Measurements from ENCODE around the gene IL20RA. TPM values are rescaled to one million over a fixed set of nuclear protein-coding genes. Genes with fewer than 3 reads are reported as not detected.

IL20RA gene
- total RNA-seq, 2 donors from 2014 or later, result not detected

- no peaks in the 10 kb centered on the region for H3K9me3 Mint-ChIP-seq
- no peak overlapping the region for H3K27ac Mint-ChIP-seq
- no peak overlapping the region for H3K4me3 Mint-ChIP-seq
- ATAC-seq (replicated peaks in 1 of 2), result no peak
- H3K27me3 Mint-ChIP-seq (ENCODE audit: low read depth), result peaks cover 63% of the 10 kb centered on the region
- H3K4me1 Mint-ChIP-seq (ENCODE audit: low read depth), result no peaks in the 10 kb centered on the region
- H3K36me3 Mint-ChIP-seq (ENCODE audit: insufficient read depth in 2 of 2), result peaks cover 1 to 4% of the 10 kb centered on the region in 2 donors
- DNase-seq, result no peak
These were observed 25.5 kb upstream of the IL20RA start for GRCh38 chr6:137070303-137070702.

GRCh38 chr6:137067399-137067798 is 22.6 kb upstream of the IL20RA start:
- H3K4me1 Mint-ChIP-seq (ENCODE audit: low read depth), result no peaks in the 10 kb centered on the region
- H3K9me3 Mint-ChIP-seq, result no peaks in the 10 kb centered on the region
- peaks cover 37% of the 10 kb centered on the region for H3K27me3 Mint-ChIP-seq (ENCODE audit: low read depth)
- H3K27ac Mint-ChIP-seq, result no peak overlapping the region
- no peak overlapping the region for H3K4me3 Mint-ChIP-seq
- H3K36me3 Mint-ChIP-seq (ENCODE audit: insufficient read depth in 2 of 2), result peaks cover 1 to 4% of the 10 kb centered on the region in 2 donors
- ATAC-seq (replicated peaks in 1 of 2) (no peak), DNase-seq (no peak)

GRCh38 chr6:137058037-137058436 is 13.3 kb upstream of the IL20RA start:
- DNase-seq (no peak), ATAC-seq (replicated peaks in 1 of 2) (no peak)
- H3K4me1 Mint-ChIP-seq (ENCODE audit: low read depth), result no peaks in the 10 kb centered on the region
- no peak overlapping the region for H3K4me3 Mint-ChIP-seq
- no peak overlapping the region for H3K27ac Mint-ChIP-seq
- peaks cover 22% of the 10 kb centered on the region for H3K27me3 Mint-ChIP-seq (ENCODE audit: low read depth)
- H3K36me3 Mint-ChIP-seq (ENCODE audit: insufficient read depth in 2 of 2), result no peaks in the 10 kb centered on the region
- H3K9me3 Mint-ChIP-seq, result no peaks in the 10 kb centered on the region

GRCh38 chr6:137056121-137056880 is 11.5 kb upstream of the IL20RA start:
- Mint-ChIP-seq H3K9me3 (no peaks in the 10 kb centered on the region), H3K4me1 (ENCODE audit: low read depth) (no peaks in the 10 kb centered on the region), H3K27ac (no peak overlapping the region), H3K36me3 (ENCODE audit: insufficient read depth in 2 of 2) (no peaks in the 10 kb centered on the region), H3K4me3 (no peak overlapping the region), H3K27me3 (ENCODE audit: low read depth) (peaks cover 31% of the 10 kb centered on the region)
- ATAC-seq (replicated peaks in 1 of 2) (no peak), DNase-seq (no peak)

- ATAC-seq (replicated peaks in 1 of 2) (no peak), DNase-seq (no peak)
- Mint-ChIP-seq H3K36me3 (ENCODE audit: insufficient read depth in 2 of 2) (no peaks in the 10 kb centered on the region), H3K9me3 (no peaks in the 10 kb centered on the region), H3K27ac (no peak overlapping the region), H3K4me3 (no peak overlapping the region), H3K4me1 (ENCODE audit: low read depth) (no peaks in the 10 kb centered on the region), H3K27me3 (ENCODE audit: low read depth) (peaks cover 67% of the 10 kb centered on the region)
These were observed 7.2 kb upstream of the IL20RA start for GRCh38 chr6:137051790-137052472.

GRCh38 chr6:137049095-137049494 is 4.3 kb upstream of the IL20RA start:
- H3K4me3 Mint-ChIP-seq, result no peak overlapping the region
- no peak overlapping the region for H3K27ac Mint-ChIP-seq
- ATAC-seq (replicated peaks in 1 of 2) (no peak), DNase-seq (no peak)
- H3K36me3 Mint-ChIP-seq (ENCODE audit: insufficient read depth in 2 of 2), result no peaks in the 10 kb centered on the region
- peaks cover 74% of the 10 kb centered on the region for H3K27me3 Mint-ChIP-seq (ENCODE audit: low read depth)
- H3K9me3 Mint-ChIP-seq, result no peaks in the 10 kb centered on the region
- no peaks in the 10 kb centered on the region for H3K4me1 Mint-ChIP-seq (ENCODE audit: low read depth)

GRCh38 chr6:137046871-137047412 is 2.2 kb upstream of the IL20RA start:
- Mint-ChIP-seq H3K4me3 (no peak overlapping the region), H3K36me3 (ENCODE audit: insufficient read depth in 2 of 2) (no peaks in the 10 kb centered on the region), H3K27ac (no peak overlapping the region), H3K4me1 (ENCODE audit: low read depth) (peaks cover 6% of the 10 kb centered on the region), H3K27me3 (ENCODE audit: low read depth) (peaks cover 85% of the 10 kb centered on the region), H3K9me3 (no peaks in the 10 kb centered on the region)
- ATAC-seq (replicated peaks in 1 of 2) (no peak), DNase-seq (no peak)

GRCh38 chr6:137045222-137045789 is 541 bp upstream of the IL20RA start:
- no peaks in the 10 kb centered on the region for H3K9me3 Mint-ChIP-seq
- H3K4me1 Mint-ChIP-seq (ENCODE audit: low read depth), result peaks cover 6% of the 10 kb centered on the region
- ATAC-seq (replicated peaks in 1 of 2) (no peak), DNase-seq (no peak)
- peak overlapping the region; percentile 33 to 54 for H3K4me3 Mint-ChIP-seq
- peaks cover 89% of the 10 kb centered on the region for H3K27me3 Mint-ChIP-seq (ENCODE audit: low read depth)
- no peak overlapping the region for H3K27ac Mint-ChIP-seq
- H3K36me3 Mint-ChIP-seq (ENCODE audit: insufficient read depth in 2 of 2), result no peaks in the 10 kb centered on the region

GRCh38 chr6:137043710-137044365 is 927 bp downstream of the IL20RA start:
- no peaks in the 10 kb centered on the region for H3K36me3 Mint-ChIP-seq (ENCODE audit: insufficient read depth in 2 of 2)
- no peaks in the 10 kb centered on the region for H3K9me3 Mint-ChIP-seq
- H3K4me1 Mint-ChIP-seq (ENCODE audit: low read depth), result peaks cover 6% of the 10 kb centered on the region
- H3K27ac Mint-ChIP-seq, result no peak overlapping the region
- peak overlapping the region; percentile 78 to 90 for H3K4me3 Mint-ChIP-seq
- ATAC-seq (replicated peaks in 1 of 2) (peak; percentile 54 to 56), DNase-seq (peak in 1 of 2 donors; percentile 21)
- H3K27me3 Mint-ChIP-seq (ENCODE audit: low read depth), result peaks cover 89% of the 10 kb centered on the region

- Mint-ChIP-seq H3K36me3 (ENCODE audit: insufficient read depth in 2 of 2) (no peaks in the 10 kb centered on the region), H3K27ac (no peak overlapping the region), H3K4me3 (no peak overlapping the region), H3K9me3 (no peaks in the 10 kb centered on the region), H3K4me1 (ENCODE audit: low read depth) (peaks cover 6% of the 10 kb centered on the region), H3K27me3 (ENCODE audit: low read depth) (peaks cover 91% of the 10 kb centered on the region)
- no peak for ATAC-seq (replicated peaks in 1 of 2)
- no peak for DNase-seq
These were observed 4.4 kb downstream of the IL20RA start for GRCh38 chr6:137040393-137040792.

- H3K4me3 Mint-ChIP-seq, result no peak overlapping the region
- DNase-seq (no peak), ATAC-seq (replicated peaks in 1 of 2) (no peak)
- H3K9me3 Mint-ChIP-seq, result no peaks in the 10 kb centered on the region
- no peaks in the 10 kb centered on the region for H3K36me3 Mint-ChIP-seq (ENCODE audit: insufficient read depth in 2 of 2)
- H3K27me3 Mint-ChIP-seq (ENCODE audit: low read depth), result peaks cover 90% of the 10 kb centered on the region
- H3K4me1 Mint-ChIP-seq (ENCODE audit: low read depth), result peaks cover 12% of the 10 kb centered on the region
- H3K27ac Mint-ChIP-seq, result no peak overlapping the region
These were observed 5.8 kb downstream of the IL20RA start for GRCh38 chr6:137039010-137039409.

GRCh38 chr6:137036566-137037300 is 8.0 kb downstream of the IL20RA start:
- H3K9me3 Mint-ChIP-seq, result peaks cover 0 to 3% of the 10 kb centered on the region in 2 donors
- H3K4me1 Mint-ChIP-seq (ENCODE audit: low read depth), result peaks cover 15% of the 10 kb centered on the region
- no peak overlapping the region for H3K27ac Mint-ChIP-seq
- no peak overlapping the region for H3K4me3 Mint-ChIP-seq
- peaks cover 0 to 3% of the 10 kb centered on the region in 2 donors for H3K36me3 Mint-ChIP-seq (ENCODE audit: insufficient read depth in 2 of 2)
- DNase-seq, result no peak
- H3K27me3 Mint-ChIP-seq (ENCODE audit: low read depth), result peaks cover 89% of the 10 kb centered on the region
- ATAC-seq (replicated peaks in 1 of 2), result no peak
